ACC112 (cell line): ENCODE data around the gene AGO1.

Experiments
- H2AFZ ChIP-seq: fragments of 200-600 bp; sonication (generic); one replicate; pipeline ENCODE4 v1.6.0; 2017; ENCODE audit warnings: antibody characterized with exemption, low read length; ENCODE audit not compliant: unreplicated experiment
- H3K27ac ChIP-seq: fragments of 200-600 bp; sonication (generic); 2 replicates; pipeline ENCODE4 v1.5.1; 2014; ENCODE audit warnings: low read depth, mild to moderate bottlenecking, antibody characterized with exemption, low read length, moderate library complexity
- H3K27me3 ChIP-seq: fragments of 200-600 bp; sonication (generic); 2 replicates; pipeline ENCODE4 v1.6.1; 2014; ENCODE audit warnings: mild to moderate bottlenecking, antibody characterized with exemption, low read length, moderate library complexity, mixed read lengths; ENCODE audit not compliant: insufficient read depth
- H3K36me3 ChIP-seq: fragments of 200-600 bp; sonication (generic); 2 replicates; pipeline ENCODE4 v1.6.1; 2016; ENCODE audit warnings: mild to moderate bottlenecking, antibody characterized with exemption, low read length, moderate library complexity, mixed read lengths; ENCODE audit not compliant: insufficient read depth
- H3K4me1 ChIP-seq: fragments of 200-600 bp; sonication (generic); one replicate; pipeline ENCODE4 v1.6.1; 2016; ENCODE audit warnings: low read length, mixed read lengths; ENCODE audit not compliant: insufficient read depth, unreplicated experiment, control insufficient read depth
- H3K4me3 ChIP-seq: fragments of 200-600 bp; sonication (generic); 2 replicates; pipeline ENCODE4 v1.5.1; 2014; ENCODE audit warnings: mild to moderate bottlenecking, low read depth, low read length
- H3K79me2 ChIP-seq: fragments of 200-600 bp; sonication (generic); one replicate; pipeline ENCODE4 v1.6.0; 2016; ENCODE audit warnings: low read length; ENCODE audit not compliant: control insufficient read depth, unreplicated experiment, insufficient read depth

AGO1 gene

GRCh38 chr1:35914717-35915116 is 31.7 kb downstream of the AGO1 start:
- H2AFZ ChIP-seq = no peak overlapping the region
- no peak overlapping the region for H3K27ac ChIP-seq
- no peaks in the 10 kb centered on the region for H3K79me2 ChIP-seq
- H3K4me1 ChIP-seq = no peaks in the 10 kb centered on the region
- no peaks in the 10 kb centered on the region for H3K27me3 ChIP-seq
- no peak overlapping the region for H3K4me3 ChIP-seq
- H3K36me3 ChIP-seq = peaks cover 28% of the 10 kb centered on the region; the same call in 1 of the 2 replicates

GRCh38 chr1:35915693-35916092 is 32.7 kb downstream of the AGO1 start:
- Histone ChIP-seq H3K36me3 (peaks cover 28% of the 10 kb centered on the region; the same call in 1 of the 2 replicates), H3K4me1 (no peaks in the 10 kb centered on the region), H2AFZ (no peak overlapping the region), H3K4me3 (no peak overlapping the region), H3K79me2 (no peaks in the 10 kb centered on the region), H3K27ac (no peak overlapping the region), H3K27me3 (no peaks in the 10 kb centered on the region)

GRCh38 chr1:35923791-35924221 is 40.8 kb downstream of the AGO1 start:
- no peaks in the 10 kb centered on the region for H3K27me3 ChIP-seq
- H3K27ac ChIP-seq = no peak overlapping the region
- no peaks in the 10 kb centered on the region; the same call in 1 of the 2 replicates for H3K36me3 ChIP-seq

GRCh38 chr1:35924838-35925237 is 41.8 kb downstream of the AGO1 start:
- no peaks in the 10 kb centered on the region for H3K36me3 ChIP-seq
- no peaks in the 10 kb centered on the region for H3K79me2 ChIP-seq
- H3K4me3 ChIP-seq = no peak overlapping the region
- H2AFZ ChIP-seq = no peak overlapping the region
- no peak overlapping the region for H3K27ac ChIP-seq
- H3K4me1 ChIP-seq = no peaks in the 10 kb centered on the region
- no peaks in the 10 kb centered on the region for H3K27me3 ChIP-seq

More at GRCh38 chr1:35923791-35924221, 40.8 kb downstream of the AGO1 start:
- no peaks in the 10 kb centered on the region for H3K79me2 ChIP-seq
- H2AFZ ChIP-seq = no peak overlapping the region
- no peaks in the 10 kb centered on the region for H3K4me1 ChIP-seq
- H3K4me3 ChIP-seq = no peak overlapping the region

GRCh38 chr1:35925741-35926140 is 42.7 kb downstream of the AGO1 start:
- Histone ChIP-seq H2AFZ (no peak overlapping the region), H3K79me2 (no peaks in the 10 kb centered on the region), H3K4me1 (no peaks in the 10 kb centered on the region), H3K27ac (no peak overlapping the region), H3K36me3 (no peaks in the 10 kb centered on the region), H3K27me3 (no peaks in the 10 kb centered on the region), H3K4me3 (no peak overlapping the region)

- H2AFZ ChIP-seq = no peak overlapping the region
- no peak overlapping the region for H3K4me3 ChIP-seq
- no peaks in the 10 kb centered on the region for H3K27me3 ChIP-seq
- H3K27ac ChIP-seq = no peak overlapping the region
- no peaks in the 10 kb centered on the region for H3K4me1 ChIP-seq
- no peaks in the 10 kb centered on the region for H3K36me3 ChIP-seq
- H3K79me2 ChIP-seq = peaks cover 12% of the 10 kb centered on the region
Measured at GRCh38 chr1:35927472-35927871, 44.5 kb downstream of the AGO1 start.

GRCh38 chr1:35929730-35930592 is 47.0 kb downstream of the AGO1 start:
- H3K36me3 ChIP-seq = no peaks in the 10 kb centered on the region
- H3K27me3 ChIP-seq = no peaks in the 10 kb centered on the region
- H3K27ac ChIP-seq = peak overlapping the region; percentile 89
- peak overlapping the region; percentile 85 for H3K4me3 ChIP-seq
- peaks cover 13% of the 10 kb centered on the region for H3K4me1 ChIP-seq
- H3K79me2 ChIP-seq = peaks cover 35% of the 10 kb centered on the region
- H2AFZ ChIP-seq = peak overlapping the region; percentile 94

- Histone ChIP-seq H3K27me3 (no peaks in the 10 kb centered on the region), H2AFZ (peak within 1 kb of the TSS; percentile 94), H3K4me1 (peaks cover 17% of the 10 kb centered on the region), H3K27ac (peak within 1 kb of the TSS; percentile 89), H3K36me3 (no peaks in the 10 kb centered on the region), H3K79me2 (peaks cover 43% of the 10 kb centered on the region), H3K4me3 (peak within 1 kb of the TSS; percentile 85)
Measured at GRCh38 chr1:35930593-35931445, 47.8 kb downstream of the AGO1 start, which contains the start of gene AGO3. TSS of gene AGO3 (plus strand) at chr1:35931105. CDS start at chr1:35931427, 322 bp downstream.

GRCh38 chr1:35931446-35932157 is 48.6 kb downstream of the AGO1 start:
- peaks cover 17% of the 10 kb centered on the region for H3K4me1 ChIP-seq
- H3K4me3 ChIP-seq = peak overlapping the region; percentile 85
- H3K27ac ChIP-seq = peak overlapping the region; percentile 89
- H2AFZ ChIP-seq = peak overlapping the region; percentile 94
- no peaks in the 10 kb centered on the region for H3K36me3 ChIP-seq
- H3K27me3 ChIP-seq = no peaks in the 10 kb centered on the region
- H3K79me2 ChIP-seq = peaks cover 51% of the 10 kb centered on the region

GRCh38 chr1:35932158-35932636 is 49.2 kb downstream of the AGO1 start:
- Histone ChIP-seq H3K27ac (no peak overlapping the region), H2AFZ (no peak overlapping the region), H3K4me3 (peak overlapping the region; percentile 85)

More at GRCh38 chr1:35932158-35932636, 49.2 kb downstream of the AGO1 start:
- Histone ChIP-seq H3K79me2 (peaks cover 53% of the 10 kb centered on the region), H3K36me3 (no peaks in the 10 kb centered on the region), H3K4me1 (peaks cover 17% of the 10 kb centered on the region), H3K27me3 (no peaks in the 10 kb centered on the region)
